ENCODE data around the gene NDFIP2.

NDFIP2 gene

DNA sequence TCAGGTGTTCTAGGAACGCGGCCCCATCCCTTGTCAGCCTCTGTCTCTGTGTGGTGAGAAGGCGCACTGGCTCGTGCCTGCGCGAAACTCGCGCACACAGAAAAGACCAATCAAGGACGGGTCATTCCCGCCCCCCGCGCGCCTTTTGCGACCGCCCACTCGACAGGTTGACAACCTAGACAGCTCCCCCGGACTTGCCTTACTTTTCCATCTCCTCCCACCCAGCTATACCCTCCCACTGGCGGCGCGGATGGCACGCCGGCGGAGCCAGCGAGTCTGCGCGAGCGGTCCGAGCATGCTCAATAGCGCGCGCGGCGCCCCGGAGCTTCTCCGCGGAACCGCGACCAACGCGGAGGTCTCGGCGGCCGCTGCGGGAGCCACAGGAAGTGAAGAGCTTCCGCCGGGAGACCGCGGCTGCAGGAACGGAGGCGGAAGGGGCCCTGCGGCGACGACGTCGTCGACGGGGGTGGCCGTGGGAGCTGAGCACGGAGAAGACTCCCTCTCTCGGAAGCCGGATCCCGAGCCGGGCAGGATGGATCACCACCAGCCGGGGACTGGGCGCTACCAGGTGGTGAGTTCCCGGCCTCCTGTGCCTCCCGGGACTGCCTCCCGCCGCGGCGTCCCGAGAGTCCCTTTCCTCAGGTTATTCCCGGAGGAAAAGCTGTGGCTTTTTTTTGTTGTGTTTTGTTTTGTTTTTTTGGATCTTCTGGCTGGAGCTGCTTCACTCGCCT, at the start of gene NDFIP2:
NDFIP2 (plus strand) TSS at position 202 of the 731 bp plus-strand sequence; CDS start at position 251, 49 bp downstream.
- DNase-seq, result peak; percentile 81

DNA sequence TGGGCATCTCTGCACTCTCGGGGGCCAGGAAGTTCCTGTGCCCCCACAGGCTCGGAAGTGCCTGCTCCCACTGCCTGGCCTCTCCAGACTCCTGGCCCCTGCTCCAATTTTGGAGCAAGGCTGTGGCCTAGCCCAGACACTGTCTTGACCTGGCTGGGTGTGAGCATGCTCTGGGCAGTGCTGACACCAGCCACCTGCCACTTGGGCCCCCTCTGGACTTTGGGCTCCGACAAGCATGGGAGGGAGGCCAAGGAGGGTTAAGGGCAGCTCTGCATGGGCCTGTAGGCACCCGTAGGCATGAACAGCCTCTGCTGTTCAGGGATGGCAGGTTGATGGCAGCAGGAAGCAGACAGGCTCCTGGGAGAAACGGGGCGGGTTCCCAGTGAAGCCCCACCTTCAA, 48.9 kb upstream of the NDFIP2 start:
- no peak for DNase-seq

DNA sequence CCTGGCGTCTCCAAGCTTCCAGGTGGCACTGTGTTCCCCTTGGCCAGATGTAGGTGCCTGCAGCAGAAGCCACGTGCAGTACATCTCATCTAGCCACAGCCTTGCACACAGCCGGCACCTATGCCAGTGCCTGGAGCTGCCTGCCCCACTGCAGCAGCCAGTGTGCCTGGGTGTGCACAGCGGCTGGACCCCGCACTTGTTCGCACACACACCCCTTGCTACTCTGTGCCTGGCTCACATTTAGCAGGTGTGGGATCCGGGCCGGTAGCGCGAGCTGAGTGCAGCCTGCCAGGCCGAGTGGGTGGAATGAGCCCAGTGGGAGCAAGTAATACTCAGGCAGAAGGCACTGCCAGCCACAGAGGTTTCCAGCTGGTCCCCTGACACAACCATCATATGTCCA, 48.0 kb upstream of the NDFIP2 start:
- no peak for DNase-seq

DNA sequence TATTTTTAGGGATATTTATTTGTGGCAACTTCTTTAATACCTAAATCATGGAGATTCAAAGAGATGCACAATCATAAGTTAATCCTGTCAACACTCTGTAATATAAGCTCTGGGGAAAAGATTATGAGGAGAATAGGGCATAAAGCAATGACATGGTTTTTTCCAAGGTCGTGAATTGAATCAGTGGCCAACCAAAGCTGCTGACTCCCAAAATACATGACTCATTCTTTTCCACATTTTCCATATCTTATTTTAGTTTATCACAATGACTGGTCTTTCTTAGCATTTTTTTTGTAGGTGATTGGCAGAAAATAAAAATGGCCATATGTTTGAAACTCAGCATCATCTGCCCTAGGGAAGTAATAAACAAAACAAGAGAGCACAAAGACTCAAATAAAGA, 46.4 kb upstream of the NDFIP2 start:
- DNase-seq, result peak; percentile 38

DNA sequence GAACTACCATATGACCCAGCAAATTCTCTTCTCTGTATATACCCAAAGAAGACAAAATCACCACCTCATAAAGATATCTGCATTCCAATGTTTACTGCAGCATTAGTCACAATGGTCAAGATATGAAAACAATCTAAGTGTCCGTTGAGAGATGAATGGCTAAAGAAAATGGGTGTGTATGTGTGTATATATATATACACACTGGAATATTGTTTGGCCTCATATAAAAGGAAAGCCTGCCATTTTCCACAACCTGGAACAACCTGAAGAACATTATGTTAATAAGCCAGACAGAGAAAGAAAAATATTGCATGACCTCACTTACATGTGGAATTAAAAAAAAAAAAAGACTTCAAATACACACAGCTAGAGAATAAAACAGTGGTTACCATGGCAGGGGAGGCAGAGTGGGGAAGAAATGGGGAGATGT, 45.4 kb upstream of the NDFIP2 start:
- peak; percentile 61 for DNase-seq

GRCh38 chr13:79439275-79439674, 41.7 kb upstream of the NDFIP2 start:
- no peak for DNase-seq

GRCh38 chr13:79440958-79441528, 39.9 kb upstream of the NDFIP2 start:
- DNase-seq, result no peak

DNA sequence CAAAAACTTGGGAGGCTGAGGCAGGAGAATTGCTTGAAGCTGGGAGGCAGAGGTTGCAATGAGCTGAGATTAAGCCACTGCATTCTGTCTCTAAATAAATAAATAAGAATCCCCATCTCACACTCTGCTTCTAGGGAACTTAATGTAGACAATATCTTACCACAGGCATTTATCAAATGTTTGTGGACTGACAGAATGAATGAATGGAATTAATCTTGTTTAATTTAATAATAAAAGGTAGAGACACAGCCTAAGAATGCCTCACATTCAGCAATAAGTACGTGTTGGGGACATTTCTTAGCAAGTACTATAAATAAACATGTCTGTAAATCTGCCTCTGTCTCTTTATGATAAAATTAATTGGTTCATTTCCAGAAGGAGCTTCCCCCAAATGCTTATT, 38.7 kb upstream of the NDFIP2 start:
- no peak for DNase-seq

DNA sequence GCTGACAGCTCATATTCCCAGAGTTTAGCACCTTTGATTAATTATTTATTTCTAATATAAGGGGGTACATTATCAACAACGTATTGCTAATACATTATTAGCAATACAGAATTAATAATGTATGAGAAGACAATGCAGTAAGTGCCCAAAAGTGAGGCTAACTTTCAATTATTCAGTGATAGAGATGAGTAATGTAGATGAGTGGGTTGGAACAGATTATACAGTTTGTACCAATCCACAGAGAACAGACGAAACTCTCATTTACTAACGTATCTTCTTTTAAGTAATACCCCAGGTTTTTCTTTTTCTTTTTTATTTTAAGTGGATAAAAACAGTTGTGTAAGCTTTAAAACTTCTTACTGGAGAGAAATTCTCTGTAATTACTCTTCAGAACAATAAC, 38.2 kb upstream of the NDFIP2 start:
- no peak for DNase-seq

DNA sequence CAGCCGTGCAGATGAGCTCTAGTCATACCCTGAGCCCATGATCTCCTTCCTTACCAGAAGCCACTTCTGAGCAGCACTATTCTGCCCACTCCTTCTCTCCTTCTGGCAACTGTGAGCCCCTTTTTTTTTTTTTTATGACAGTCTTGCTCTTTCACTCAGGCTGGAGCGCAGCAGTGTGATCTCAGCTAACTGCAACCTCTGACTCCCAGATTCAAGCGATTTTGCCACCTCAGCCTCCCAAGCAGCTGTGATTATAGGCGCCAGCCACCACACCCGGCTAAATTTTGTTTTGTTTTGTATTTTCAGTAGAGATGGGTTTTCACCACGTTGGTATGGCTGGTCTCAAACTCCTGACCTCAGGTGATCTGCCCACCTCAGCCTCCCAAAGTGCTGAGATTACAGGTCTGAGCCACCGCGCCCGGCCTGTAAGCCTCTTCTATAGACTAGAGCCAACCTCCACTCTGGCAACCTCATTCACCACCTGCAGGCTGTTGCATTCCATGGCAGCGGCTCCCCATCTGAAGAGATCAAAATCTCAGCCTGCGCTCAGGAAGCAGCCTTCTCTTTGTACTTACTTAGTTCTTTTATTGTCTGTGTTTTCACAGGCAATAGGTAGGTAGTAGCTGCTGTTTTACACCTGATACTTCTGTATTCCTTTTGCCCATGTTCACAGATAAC, 34.8 kb upstream of the NDFIP2 start:
- DNase-seq, result no peak

DNA sequence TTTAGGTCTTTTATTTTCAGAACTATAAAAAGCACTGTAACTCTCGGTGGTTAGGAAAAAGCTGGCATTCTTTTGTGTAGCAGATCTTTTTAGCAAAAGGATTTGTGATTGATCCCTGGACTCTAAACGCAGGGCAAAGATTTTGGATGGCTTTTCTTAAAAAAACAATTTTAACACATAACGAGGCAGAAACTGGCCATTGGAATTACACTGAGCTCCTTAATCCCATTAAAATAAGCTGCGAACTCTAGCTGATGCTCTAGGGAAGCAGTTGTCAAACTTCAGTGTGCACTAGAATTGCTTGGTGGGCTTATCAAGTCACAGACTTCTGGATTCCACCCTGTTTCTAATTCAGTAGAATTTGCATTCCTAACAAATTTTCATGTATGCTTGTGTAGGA, 33.8 kb upstream of the NDFIP2 start:
- no peak for DNase-seq

DNA sequence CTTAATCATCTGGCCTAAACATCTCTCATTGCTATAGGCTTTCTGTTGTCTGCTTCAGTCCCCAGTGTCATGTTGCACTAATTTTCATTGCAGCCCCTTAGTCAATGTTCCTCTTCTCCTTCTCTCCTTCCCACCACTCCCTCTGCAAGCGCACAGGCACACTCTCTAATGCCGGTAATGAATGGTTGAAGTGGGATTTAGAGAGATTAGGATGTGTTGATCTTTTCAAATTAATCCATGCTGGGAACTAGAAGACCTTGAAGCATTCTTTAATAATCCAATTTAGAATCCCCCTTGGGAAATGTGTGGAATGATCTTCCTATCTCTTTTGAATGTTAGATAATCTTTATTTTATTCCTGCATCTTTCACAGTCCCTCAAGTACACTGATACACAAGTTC, 33.2 kb upstream of the NDFIP2 start:
- DNase-seq, result no peak

- DNase-seq, result no peak
Observed at GRCh38 chr13:79448413-79448812, 32.5 kb upstream of the NDFIP2 start.

GRCh38 chr13:79450110-79450509, 30.8 kb upstream of the NDFIP2 start:
- DNase-seq, result no peak

DNA sequence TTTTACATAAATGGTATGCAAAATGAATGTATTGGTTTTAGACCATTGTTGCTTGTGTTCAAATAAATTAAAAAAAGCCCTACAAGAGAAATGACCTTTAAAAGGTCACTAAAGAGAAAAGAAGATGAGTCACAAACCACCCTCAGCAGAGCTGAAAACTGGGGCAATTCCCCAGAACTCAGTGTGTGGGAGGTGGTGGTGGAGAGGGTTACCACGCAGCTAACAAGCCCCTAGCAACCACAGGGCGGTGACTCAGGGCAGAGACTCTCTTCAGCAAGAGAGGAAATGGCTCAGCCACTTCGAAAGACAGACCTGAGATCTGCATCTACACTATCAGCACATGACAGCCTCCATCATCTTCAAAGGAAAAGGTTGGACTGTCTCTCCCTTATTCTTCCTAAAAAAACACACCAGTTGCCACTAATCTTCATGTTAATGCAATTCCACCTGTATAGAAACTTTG, 29.4 kb upstream of the NDFIP2 start:
- peak; percentile 93 for DNase-seq

GRCh38 chr13:79452239-79452913, 28.6 kb upstream of the NDFIP2 start:
- no peak for DNase-seq

GRCh38 chr13:79455331-79455730, 25.6 kb upstream of the NDFIP2 start:
- DNase-seq, result peak; percentile 40

DNA sequence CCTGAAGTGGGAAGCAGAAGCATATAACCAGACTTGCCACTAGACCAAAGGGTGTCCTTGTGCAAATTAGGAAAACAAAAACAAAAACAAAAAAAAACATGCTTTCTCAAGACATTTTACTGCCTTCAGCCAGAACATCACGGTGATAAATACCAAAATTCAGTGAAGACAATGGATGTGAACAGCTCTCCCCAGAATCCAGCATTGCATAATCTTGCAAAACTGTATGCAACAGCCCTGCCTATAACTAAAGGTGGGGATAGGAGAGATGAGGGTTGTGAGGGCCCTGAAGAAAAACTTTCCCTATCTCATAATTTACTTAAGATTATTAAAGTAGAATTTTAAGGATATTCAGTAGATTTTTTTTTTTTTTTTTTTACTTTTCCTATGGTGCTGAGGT, 24.9 kb upstream of the NDFIP2 start:
- DNase-seq, result no peak

GRCh38 chr13:79456656-79457365, 24.1 kb upstream of the NDFIP2 start:
- DNase-seq, result no peak

GRCh38 chr13:79457390-79457789, 23.6 kb upstream of the NDFIP2 start:
- DNase-seq, result no peak

DNA sequence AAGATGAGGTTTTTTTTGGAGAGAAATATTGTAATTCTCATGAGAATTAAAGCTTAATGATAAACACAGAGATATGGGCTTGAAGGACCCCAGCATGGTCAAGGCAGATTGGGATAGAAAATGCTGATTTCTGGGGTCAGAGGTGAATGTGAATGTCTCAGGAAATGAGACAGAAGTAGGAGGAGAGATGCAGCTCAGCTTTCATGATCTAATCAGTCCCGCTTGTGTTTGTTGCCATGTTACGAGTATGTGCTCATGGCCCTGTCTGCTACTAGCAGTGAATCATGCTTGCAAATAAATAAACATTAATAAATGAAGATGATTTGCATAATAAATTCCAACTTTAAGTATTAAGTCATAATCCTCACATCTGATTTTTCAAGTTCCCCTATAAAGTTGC, 23.0 kb upstream of the NDFIP2 start:
- DNase-seq, result peak; percentile 44

DNA sequence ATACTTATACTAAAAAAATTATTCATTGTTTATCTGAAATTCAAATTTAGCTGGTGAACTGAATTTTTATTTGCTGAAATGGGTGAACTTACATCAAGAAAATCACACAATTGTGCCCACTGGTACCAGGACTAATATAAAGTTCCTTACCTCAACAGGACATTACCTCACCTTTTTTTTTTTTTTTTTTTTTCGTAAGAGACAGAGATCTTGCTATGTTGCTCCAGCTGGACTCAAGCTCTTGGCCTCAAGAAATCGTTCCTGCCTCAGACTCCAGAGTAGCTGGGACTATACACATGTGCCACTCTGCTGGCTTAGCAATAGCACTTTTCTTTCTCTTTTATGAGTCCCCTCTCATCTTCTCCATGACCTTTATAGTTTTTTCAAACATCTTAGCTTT, 22.5 kb upstream of the NDFIP2 start:
- no peak for DNase-seq

GRCh38 chr13:79459906-79460305, 21.0 kb upstream of the NDFIP2 start:
- DNase-seq, result no peak
